ENCODE measurements around the gene BORCS5.
"Not testable (repeated sequence)": the region's sequence is repeated elsewhere in the genome, so short reads cannot be mapped to it uniquely, and the experiment has no call there.

The BORCS5 gene

DNA sequence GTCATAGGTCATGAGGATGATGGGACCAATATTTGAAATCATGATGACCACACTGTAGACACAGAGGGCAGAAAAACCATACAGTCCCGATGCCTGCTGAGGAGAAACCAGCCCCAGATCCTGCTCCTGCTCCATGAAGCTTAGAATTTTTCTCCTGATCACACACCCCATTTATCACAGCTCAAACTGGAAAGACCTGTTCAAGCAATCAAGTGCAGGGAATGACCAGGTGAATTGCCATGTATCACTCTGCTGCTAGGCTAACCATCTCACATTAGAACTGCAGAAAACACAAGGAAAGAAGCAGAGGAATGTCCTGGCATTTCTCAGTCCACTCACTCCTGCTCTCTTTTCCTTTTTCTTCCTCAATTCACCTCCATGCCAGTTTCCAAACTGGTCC, 25.0 kb upstream of the BORCS5 start:
- TF ChIP-seq PAX5 (IDR thresholded peaks at IDR 0.05; ENCODE audit: insufficient read depth, low read length, severe bottlenecking) (no peak), SPI1 (IDR thresholded peaks at IDR 0.05; ENCODE audit: low read depth, low read length) (no peak)
- FAIRE-seq (peak; percentile 41), DNase-seq (ENCODE audit: insufficient read length, low spot score) (no peak)

DNA sequence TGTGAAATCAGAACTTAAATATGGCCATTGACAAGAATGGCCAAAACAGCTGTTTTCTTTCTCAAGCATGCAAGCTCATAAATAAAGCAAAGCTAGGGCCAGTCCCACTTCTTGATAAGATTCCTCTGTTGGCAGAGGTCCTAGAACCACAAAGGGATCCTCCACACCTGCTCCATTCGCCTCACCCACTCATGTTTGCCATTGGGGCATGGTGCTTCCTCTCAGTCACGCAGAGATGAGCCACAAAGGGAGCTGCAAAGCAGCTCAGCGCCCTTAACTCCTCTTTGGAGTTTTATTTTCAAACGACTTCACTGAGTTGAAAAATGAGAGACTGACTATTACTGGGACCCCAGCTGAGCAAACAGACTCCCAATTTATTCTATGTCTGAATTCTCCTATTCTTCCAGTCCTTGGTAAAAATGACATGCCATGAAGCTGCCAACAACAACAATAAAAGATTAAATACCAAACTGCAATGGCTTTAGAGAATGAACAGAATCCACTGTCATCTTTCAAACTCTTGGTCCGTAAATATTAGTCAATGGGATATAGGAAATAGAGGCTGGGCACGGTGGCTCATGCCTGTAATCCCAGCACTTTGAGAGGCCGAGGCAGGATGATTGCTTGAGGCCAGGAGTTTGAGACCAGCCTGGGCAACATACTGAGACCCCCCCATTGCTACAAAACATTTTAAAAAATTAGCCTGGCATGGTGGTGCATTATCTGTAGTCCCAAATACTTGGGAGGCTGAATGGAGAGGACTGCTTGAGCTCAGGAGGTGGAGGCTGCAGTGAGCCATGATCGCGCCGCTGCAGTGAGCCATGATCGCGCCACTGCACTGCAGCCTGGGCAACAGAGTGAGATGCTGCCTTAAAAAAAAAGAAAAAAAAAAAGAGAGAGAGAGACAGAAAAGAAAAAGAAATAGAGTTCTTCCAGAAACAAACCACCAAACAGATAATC, 23.2 kb upstream of the BORCS5 start:
- no peak for FAIRE-seq
- no peak for DNase-seq (ENCODE audit: insufficient read length, low spot score)
- no peak for TF ChIP-seq TAF1 (IDR thresholded peaks at IDR 0.05; ENCODE audit: low read depth, low read length)

DNA sequence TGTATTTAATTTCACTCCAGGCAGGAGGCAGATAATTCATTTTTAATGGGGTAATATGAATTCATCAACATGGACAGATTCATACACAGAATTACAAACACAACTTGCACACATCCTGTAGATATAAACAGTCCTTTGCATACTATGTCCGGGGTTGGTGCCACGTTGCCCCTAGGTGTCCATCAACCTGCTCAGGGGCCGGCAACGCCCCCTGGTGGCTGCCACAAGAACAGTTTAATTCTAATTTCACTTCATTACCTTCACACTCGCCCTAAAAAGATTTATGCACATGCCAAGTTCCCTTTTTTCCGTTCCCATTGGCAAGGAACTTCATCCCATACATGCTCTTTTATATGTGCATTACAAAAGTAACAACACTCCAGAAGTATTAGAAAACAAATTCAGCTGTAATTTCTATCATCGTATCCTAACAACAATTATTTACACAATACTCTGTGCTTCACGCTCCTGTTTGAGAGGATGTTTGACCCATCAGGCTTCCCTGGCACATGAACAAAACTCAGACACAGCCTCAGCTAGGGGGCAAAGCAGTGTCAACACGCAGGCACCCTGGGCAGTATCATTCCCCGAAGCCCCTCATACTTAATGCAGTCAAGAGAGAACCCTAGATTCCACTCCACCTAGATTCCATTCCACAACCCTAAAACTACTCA, 22.4 kb upstream of the BORCS5 start:
- peak; percentile 48 for DNase-seq (ENCODE audit: insufficient read length, low spot score)
- no peak for TF ChIP-seq PAX5 (IDR thresholded peaks at IDR 0.05; ENCODE audit: insufficient read depth, low read length, severe bottlenecking)
- TF ChIP-seq POLR2AphosphoS5 (IDR thresholded peaks at IDR 0.05; ENCODE audit: low read depth, low read length) = no peak
- TF ChIP-seq SPI1 (IDR thresholded peaks at IDR 0.05; ENCODE audit: low read depth, low read length) = no peak
- TF ChIP-seq POU2F2 (IDR thresholded peaks at IDR 0.05; ENCODE audit: low read depth, low read length) = peak; percentile 61; the same call in 1 of the 2 replicates
- no peak for TF ChIP-seq TAF1 (IDR thresholded peaks at IDR 0.05; ENCODE audit: low read depth, low read length)
- no peak for TF ChIP-seq POLR2A (IDR thresholded peaks at IDR 0.05; ENCODE audit: low read depth, low read length)
- FAIRE-seq = peak; percentile 86

DNA sequence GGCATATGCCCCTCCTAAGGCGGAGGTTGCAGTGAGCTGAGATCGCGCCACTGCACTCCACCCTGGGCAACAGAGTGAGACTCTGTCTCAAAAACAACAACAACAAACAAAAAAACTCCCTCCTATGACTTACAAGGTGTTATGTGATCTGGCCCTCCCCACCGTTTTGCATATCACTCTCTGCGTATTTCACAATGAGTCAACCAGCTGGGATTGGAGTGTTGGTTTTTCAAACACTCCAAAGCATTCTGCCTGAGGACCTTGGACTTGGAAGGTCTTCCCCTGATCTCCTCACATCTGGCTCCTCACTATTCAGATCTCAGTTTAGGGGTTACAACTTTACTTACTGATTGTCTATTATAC, 20.8 kb upstream of the BORCS5 start:
- no peak for TF ChIP-seq POLR2AphosphoS5 (IDR thresholded peaks at IDR 0.05; ENCODE audit: low read depth, low read length)
- TF ChIP-seq POU2F2 (IDR thresholded peaks at IDR 0.05; ENCODE audit: low read depth, low read length) = peak; percentile 96
- FAIRE-seq (no peak), DNase-seq (ENCODE audit: insufficient read length, low spot score) (no peak)

DNA sequence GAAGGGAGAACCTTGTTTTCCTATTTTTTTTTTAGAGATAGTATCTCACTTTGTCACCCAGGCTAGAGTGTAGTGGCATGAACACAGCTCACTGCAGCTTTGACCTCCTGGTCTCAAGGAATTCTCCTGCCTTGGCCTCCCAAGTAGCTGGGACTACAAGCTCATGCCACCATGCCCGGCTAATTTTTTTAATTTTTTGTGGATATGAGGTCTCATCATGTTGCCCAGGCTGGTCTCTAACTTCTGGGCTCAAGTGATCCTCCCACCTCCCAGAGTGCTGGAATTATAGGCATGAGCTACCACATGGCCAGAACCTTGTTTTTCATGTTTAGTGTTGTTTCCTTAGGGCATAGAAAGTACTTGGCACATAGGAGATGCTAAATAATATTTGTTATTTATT, 20.4 kb upstream of the BORCS5 start:
- TF ChIP-seq SPI1 (IDR thresholded peaks at IDR 0.05; ENCODE audit: low read depth, low read length) (no peak), PAX5 (IDR thresholded peaks at IDR 0.05; ENCODE audit: insufficient read depth, low read length, severe bottlenecking) (no peak), TAF1 (IDR thresholded peaks at IDR 0.05; ENCODE audit: low read depth, low read length) (no peak), POLR2AphosphoS5 (IDR thresholded peaks at IDR 0.05; ENCODE audit: low read depth, low read length) (no peak), POLR2A (IDR thresholded peaks at IDR 0.05; ENCODE audit: low read depth, low read length) (no peak), POU2F2 (IDR thresholded peaks at IDR 0.05; ENCODE audit: low read depth, low read length) (no peak)

DNA sequence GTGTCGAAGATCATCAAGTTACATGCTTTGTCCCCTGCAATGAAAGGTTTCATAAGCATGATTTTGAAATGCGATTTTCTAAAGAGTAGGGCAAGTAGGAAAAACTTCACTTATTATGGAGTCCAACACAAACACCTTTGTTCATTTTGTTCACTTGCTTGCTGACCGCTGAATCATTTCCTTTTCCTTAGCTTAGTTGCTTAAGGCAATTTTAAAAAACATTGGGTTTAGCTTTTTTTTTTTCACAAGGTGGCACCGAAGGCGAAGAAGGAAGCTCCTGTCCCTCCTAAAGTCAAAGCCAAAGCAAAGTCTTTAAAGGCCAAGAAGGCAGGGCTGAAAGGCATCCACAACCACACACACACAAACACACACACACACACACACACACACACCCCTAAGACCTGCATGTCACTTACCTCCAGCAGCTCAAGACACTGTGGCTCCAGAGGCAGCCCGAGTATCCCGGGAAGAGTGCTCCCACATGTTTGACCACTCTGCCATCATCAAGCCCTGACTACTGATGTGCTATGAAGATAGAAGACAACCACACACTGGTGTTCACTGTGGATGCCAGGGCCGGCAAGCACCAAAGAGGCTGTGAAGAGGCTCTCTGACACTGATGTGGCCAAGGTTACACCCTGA, 18.2 kb upstream of the BORCS5 start:
- TF ChIP-seq PAX5 (IDR thresholded peaks at IDR 0.05; ENCODE audit: insufficient read depth, low read length, severe bottlenecking) (no peak), POLR2AphosphoS5 (IDR thresholded peaks at IDR 0.05; ENCODE audit: low read depth, low read length) (no peak), POU2F2 (IDR thresholded peaks at IDR 0.05; ENCODE audit: low read depth, low read length) (no peak), POLR2A (IDR thresholded peaks at IDR 0.05; ENCODE audit: low read depth, low read length) (no peak), SPI1 (IDR thresholded peaks at IDR 0.05; ENCODE audit: low read depth, low read length) (no peak), TAF1 (IDR thresholded peaks at IDR 0.05; ENCODE audit: low read depth, low read length) (no peak)
- no peak for FAIRE-seq
- DNase-seq (ENCODE audit: insufficient read length, low spot score) = no peak

More for the DNA sequence above, 20.4 kb upstream of the BORCS5 start:
- no peak for FAIRE-seq
- no peak for DNase-seq (ENCODE audit: insufficient read length, low spot score)

DNA sequence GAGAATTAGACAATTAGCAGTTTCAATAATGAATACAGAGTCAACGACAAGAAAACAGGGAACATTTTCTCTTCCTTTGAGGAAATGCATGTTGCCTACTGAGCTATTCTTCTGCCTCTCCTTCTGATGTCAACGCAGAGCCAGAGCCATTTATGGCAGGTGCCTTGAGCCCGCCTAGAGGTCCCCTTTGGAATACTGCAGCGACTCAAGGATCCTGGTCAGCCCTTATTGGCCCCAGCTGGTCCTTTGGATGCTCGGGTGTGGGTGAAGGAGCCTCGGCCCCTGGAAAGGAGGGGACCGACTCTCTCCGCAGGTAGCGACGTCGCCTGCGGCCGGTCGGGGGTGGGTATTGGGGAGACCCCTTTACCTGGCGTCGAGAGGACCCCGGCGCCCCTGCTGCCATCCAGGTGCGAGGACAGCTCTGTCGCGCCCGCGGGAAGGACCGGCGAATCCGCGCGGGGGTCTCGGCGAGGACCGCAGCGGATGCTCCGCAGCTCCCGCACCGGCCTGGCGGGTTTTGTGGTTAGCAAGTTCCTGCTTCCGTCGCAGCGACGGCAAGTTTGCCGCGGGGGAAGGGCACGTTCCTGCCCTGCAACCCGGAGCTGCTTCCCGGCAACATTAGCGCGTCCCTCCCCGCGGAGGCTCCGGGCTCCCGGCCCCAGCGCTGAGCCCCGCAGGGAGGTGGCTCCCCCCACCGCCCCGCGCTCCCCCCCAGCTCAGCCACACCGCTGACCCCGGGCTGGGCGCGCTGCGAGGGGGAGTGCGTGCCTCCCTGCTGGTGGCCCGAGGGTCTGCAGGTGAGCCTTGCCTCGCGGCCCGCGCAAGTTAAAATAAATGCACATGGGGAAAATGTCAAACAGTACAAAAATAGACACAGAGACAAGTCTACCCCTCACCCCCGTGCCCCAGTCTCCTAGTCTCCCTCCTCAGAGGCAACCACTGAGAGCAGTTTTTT, 6.9 kb upstream of the BORCS5 start, which contains the start of gene MANSC1:
MANSC1 (minus strand) TSS at position 532 of the 955 bp plus-strand sequence. CDS start 6,928 bp downstream, outside the sequence.
- DNase-seq (ENCODE audit: insufficient read length, low spot score) (peak; percentile 46), FAIRE-seq (peak; percentile 87)

DNA sequence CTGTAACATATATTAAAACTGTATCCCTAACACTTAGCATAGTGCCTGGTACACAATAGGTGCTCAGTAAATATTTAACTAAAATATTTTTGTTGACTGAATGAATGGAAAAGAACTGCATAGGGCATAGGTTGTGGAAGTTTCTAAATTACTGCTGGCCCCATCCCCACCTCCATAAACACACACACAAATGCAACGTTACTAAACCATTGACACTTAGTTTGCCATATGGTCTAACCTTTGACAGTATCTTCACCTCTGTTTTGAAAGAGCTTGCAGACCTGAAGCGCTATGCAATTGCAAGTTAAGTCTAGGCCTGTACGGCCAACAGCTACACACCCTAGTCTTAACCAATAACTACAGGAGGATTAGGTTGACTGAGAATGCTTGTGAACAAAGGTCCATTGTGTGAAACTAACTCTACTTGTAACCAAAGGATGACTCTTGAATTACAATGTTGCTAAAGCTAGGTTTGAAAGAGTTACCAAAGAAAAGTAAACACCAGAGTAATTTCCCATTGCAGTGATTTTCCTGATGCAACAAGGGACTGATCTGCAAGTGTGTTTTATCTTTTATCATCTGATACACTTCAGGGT, 5.9 kb upstream of the BORCS5 start:
- no peak for TF ChIP-seq POLR2AphosphoS5 (IDR thresholded peaks at IDR 0.05; ENCODE audit: low read depth, low read length)
- TF ChIP-seq SPI1 (IDR thresholded peaks at IDR 0.05; ENCODE audit: low read depth, low read length) = no peak
- TF ChIP-seq POLR2A (IDR thresholded peaks at IDR 0.05; ENCODE audit: low read depth, low read length) = no peak
- no peak for TF ChIP-seq POU2F2 (IDR thresholded peaks at IDR 0.05; ENCODE audit: low read depth, low read length)
- TF ChIP-seq TAF1 (IDR thresholded peaks at IDR 0.05; ENCODE audit: low read depth, low read length) = no peak
- TF ChIP-seq PAX5 (IDR thresholded peaks at IDR 0.05; ENCODE audit: insufficient read depth, low read length, severe bottlenecking) = no peak
- DNase-seq (ENCODE audit: insufficient read length, low spot score) (no peak), FAIRE-seq (peak; percentile 60)

More for the DNA sequence above, 6.9 kb upstream of the BORCS5 start, which contains the start of gene MANSC1:
- no peak for TF ChIP-seq POLR2AphosphoS5 (IDR thresholded peaks at IDR 0.05; ENCODE audit: low read depth, low read length)
- TF ChIP-seq POU2F2 (IDR thresholded peaks at IDR 0.05; ENCODE audit: low read depth, low read length) = no peak
- no peak for TF ChIP-seq TAF1 (IDR thresholded peaks at IDR 0.05; ENCODE audit: low read depth, low read length)
- TF ChIP-seq SPI1 (IDR thresholded peaks at IDR 0.05; ENCODE audit: low read depth, low read length) = no peak
- TF ChIP-seq POLR2A (IDR thresholded peaks at IDR 0.05; ENCODE audit: low read depth, low read length) = no peak
- TF ChIP-seq PAX5 (IDR thresholded peaks at IDR 0.05; ENCODE audit: insufficient read depth, low read length, severe bottlenecking) = no peak

DNA sequence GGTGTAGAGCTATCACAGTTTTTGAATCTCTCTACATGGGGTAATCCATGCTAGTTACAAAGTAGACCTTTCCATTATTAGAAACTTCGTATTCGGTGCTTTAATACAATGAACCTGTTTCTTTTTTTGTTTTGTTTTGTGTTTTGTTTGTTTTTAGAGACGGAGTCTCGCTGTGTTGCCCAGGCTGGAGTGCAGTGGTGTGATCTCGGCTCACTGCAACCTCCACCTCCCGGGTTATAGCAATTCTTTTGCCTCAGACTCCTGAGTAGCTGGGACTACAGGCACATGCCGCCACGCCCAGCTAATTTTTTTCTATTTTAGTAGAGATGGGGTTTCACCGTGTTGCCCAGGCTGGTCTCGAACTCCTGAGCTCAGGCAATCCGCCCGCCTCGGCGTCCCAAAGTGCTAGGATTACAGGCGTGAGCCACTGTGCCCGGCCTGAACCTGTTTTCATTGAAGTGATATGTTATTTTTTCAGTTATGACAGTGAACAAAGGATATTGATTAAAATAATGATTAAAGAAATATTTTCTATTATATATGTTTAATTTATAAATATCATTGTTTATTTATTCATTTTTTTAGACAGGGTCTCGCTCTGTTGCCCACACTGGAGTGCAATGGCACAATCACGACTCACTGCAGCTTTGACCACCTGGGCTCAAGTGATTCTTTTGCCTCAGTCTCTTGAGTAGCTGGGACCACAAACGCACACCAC, 5.3 kb upstream of the BORCS5 start:
- DNase-seq (ENCODE audit: insufficient read length, low spot score); FAIRE-seq: not testable (repeated sequence)
